SK-N-SH (cell line): ENCODE measurements around the gene MYO9B. TPM values are rescaled to one million over a fixed set of nuclear protein-coding genes. Genes with fewer than 3 reads are reported as not detected.

Experiments
- CTCF ChIA-PET: fragments of 300-600, 350-600 bp; formaldehyde crosslinking; extraction: SDS; loops from one replicate; lab custom pipeline; 2021; lab: Yijun Ruan, JAX
- POLR2A ChIA-PET: fragments of 350-600 bp; sonication (Branson Sonifier 250); formaldehyde crosslinking; extraction: SDS; loops from one replicate; lab custom pipeline; 2020; ENCODE audit warnings: antibody characterized with exemption, inconsistent platforms; lab: Yijun Ruan, JAX
- DNase-seq: peaks from one replicate; pipeline ENCODE4 v3.0.0; 2012
- H2AFZ ChIP-seq: fragments of 200-600 bp; sonication (generic); 2 replicates; pipeline ENCODE4 v1.8.1; 2016; ENCODE audit warnings: antibody characterized with exemption, mild to moderate bottlenecking, low read depth
- H3F3A ChIP-seq: fragments of 200-600 bp; sonication (generic); replicated peaks from 2 replicates; pipeline ENCODE3; 2016; ENCODE audit warnings: antibody characterized with exemption, mild to moderate bottlenecking; ENCODE audit not compliant: insufficient read depth
- H3K27ac ChIP-seq, 2 experiments: fragments of 200-500 bp in 1 of 2; fragments of 200-600 bp in 1 of 2; sonication (Bioruptor generic) in 1 of 2; sonication (generic), shearing (Covaris generic) in 1 of 2; 2 replicates each; pipeline versions ENCODE4 v1.5.1 to v1.6.1; 2014 to 2016; ENCODE audit warnings: low read depth in 2 of 2, inconsistent platforms in 1 of 2, low read length in 1 of 2, mild to moderate bottlenecking in 1 of 2, mixed read lengths in 1 of 2
- H3K27me3 ChIP-seq: fragments of 200-600 bp; sonication (generic), shearing (Covaris generic); 2 replicates; pipeline ENCODE4 v1.6.1; 2016; ENCODE audit warnings: mixed run types; ENCODE audit not compliant: insufficient read depth
- H3K36me3 ChIP-seq, 2 experiments: fragments of 200-500 bp in 1 of 2; fragments of 200-600 bp in 1 of 2; sonication (Bioruptor generic) in 1 of 2; sonication (generic) in 1 of 2; replicated peaks in 1 of 2; 2 replicates each; pipeline versions ENCODE3 to v1.5.1; 2014 to 2016; ENCODE audit warnings: low read length in 1 of 2, mild to moderate bottlenecking in 1 of 2; ENCODE audit not compliant: insufficient read depth in 2 of 2, control insufficient read depth in 1 of 2
- H3K4me1 ChIP-seq, 2 experiments: fragments of 200-500 bp in 1 of 2; fragments of 200-600 bp in 1 of 2; sonication (Bioruptor generic) in 1 of 2; sonication (generic), shearing (Covaris generic) in 1 of 2; 2 replicates each; pipeline versions ENCODE4 v1.5.1 to v1.6.1; 2014 to 2016; ENCODE audit warnings: low read depth in 1 of 2, low read length in 1 of 2, mixed run types in 1 of 2; ENCODE audit not compliant: insufficient read depth in 2 of 2, control insufficient read depth in 1 of 2
- H3K4me2 ChIP-seq: fragments of 200-600 bp; sonication (generic), shearing (Covaris generic); 2 replicates; pipeline ENCODE4 v1.6.1; 2017; ENCODE audit warnings: mixed run types
- H3K4me3 ChIP-seq, 2 experiments: fragments of 200-500 bp in 1 of 2; fragments of 200-600 bp in 1 of 2; sonication (Bioruptor generic) in 1 of 2; sonication (generic), shearing (Covaris generic) in 1 of 2; 2 replicates each; pipeline versions ENCODE4 v1.5.1 to v1.8.1; 2014 to 2016; ENCODE audit warnings: low read depth in 2 of 2, inconsistent platforms in 1 of 2, low read length in 1 of 2, mild to moderate bottlenecking in 1 of 2, mixed read lengths in 1 of 2, moderate library complexity in 1 of 2
- H3K79me2 ChIP-seq: fragments of 200-600 bp; sonication (generic); 2 replicates; pipeline ENCODE4 v1.8.1; 2017; ENCODE audit warnings: mild to moderate bottlenecking; ENCODE audit not compliant: insufficient read depth
- H3K9ac ChIP-seq: fragments of 200-600 bp; sonication (generic); 2 replicates; pipeline ENCODE4 v1.6.1; 2017; ENCODE audit warnings: mixed run types
- H3K9me2 ChIP-seq: fragments of 200-600 bp; sonication (generic); 2 replicates; pipeline ENCODE4 v1.6.1; 2017; ENCODE audit warnings: mixed run types
- H3K9me3 ChIP-seq: fragments of 200-600 bp; sonication (generic); 2 replicates; pipeline ENCODE4 v1.6.1; 2017; ENCODE audit warnings: mixed run types, mild to moderate bottlenecking, moderate library complexity
- H4K20me1 ChIP-seq: fragments of 200-600 bp; sonication (generic); 2 replicates; pipeline ENCODE4 v1.6.1; 2017; ENCODE audit warnings: mild to moderate bottlenecking, mixed run types; ENCODE audit not compliant: insufficient read depth
- CHD2 ChIP-seq: fragments of 150-350 bp; IDR thresholded peaks from 2 replicates; pipeline ENCODE4 v1.6.1; 2018; ENCODE audit warnings: low read length; ENCODE audit not compliant: partially characterized antibody
- ELF1 ChIP-seq: IDR thresholded peaks from 2 replicates; pipeline ENCODE4 v1.4.0; 2012
- EP300 ChIP-seq, 2 experiments: IDR thresholded peaks; 2 replicates each; pipeline versions ENCODE4 v1.4.0 to v1.6.1; 2012; ENCODE audit warnings: borderline replicate concordance in 1 of 2, low read depth in 1 of 2, low read length in 1 of 2
- EZH2phosphoT487 ChIP-seq: fragments of 200-600 bp; sonication (generic); IDR thresholded peaks from 2 replicates; pipeline ENCODE4 v1.6.1; 2017; ENCODE audit warnings: low read depth, mixed run types, mild to moderate bottlenecking, antibody characterized with exemption, moderate library complexity, borderline replicate concordance
- FOSL2 ChIP-seq: IDR thresholded peaks from 2 replicates; pipeline ENCODE4 v1.4.0; 2012; ENCODE audit warnings: low read depth, mild to moderate bottlenecking, moderate library complexity, borderline replicate concordance
- FOXM1 ChIP-seq: IDR thresholded peaks from 2 replicates; pipeline ENCODE4 v1.4.0; 2012; ENCODE audit warnings: low read depth, mild to moderate bottlenecking
- IRF3 ChIP-seq: fragments of 150-350 bp; IDR thresholded peaks from 2 replicates; pipeline ENCODE4 v1.6.1; 2016; ENCODE audit warnings: mild to moderate bottlenecking, low read depth, low read length
- JUND ChIP-seq: IDR thresholded peaks from 2 replicates; pipeline ENCODE4 v1.4.0; 2012
- MEF2A ChIP-seq: IDR thresholded peaks from 2 replicates; pipeline ENCODE4 v1.4.0; 2012; ENCODE audit warnings: low read depth, borderline replicate concordance
- RAD21 ChIP-seq: IDR thresholded peaks from 2 replicates; pipeline ENCODE4 v1.6.1; 2012; ENCODE audit warnings: mild to moderate bottlenecking, low read length
- RCOR1 ChIP-seq: fragments of 150-350 bp; IDR thresholded peaks from 2 replicates; pipeline ENCODE4 v1.6.1; 2017; ENCODE audit warnings: antibody characterized with exemption, low read length
- REST ChIP-seq: IDR thresholded peaks from 2 replicates; pipeline ENCODE4 v1.6.1; 2012; ENCODE audit warnings: mild to moderate bottlenecking, low read depth, low read length, moderate library complexity
- RFX5 ChIP-seq: IDR thresholded peaks from 2 replicates; pipeline ENCODE4 v1.6.1; 2012; ENCODE audit warnings: mild to moderate bottlenecking, improper control_type of control experiment, low read length
- TCF12 ChIP-seq: IDR thresholded peaks from 2 replicates; pipeline ENCODE4 v1.4.0; 2012
- TEAD4 ChIP-seq: IDR thresholded peaks from 2 replicates; pipeline ENCODE4 v1.4.0; 2012; ENCODE audit warnings: mild to moderate bottlenecking, borderline replicate concordance; ENCODE audit not compliant: insufficient read depth
- USF1 ChIP-seq: IDR thresholded peaks from 2 replicates; pipeline ENCODE4 v1.4.0; 2012; ENCODE audit warnings: low read depth, borderline replicate concordance
- WGBS: methylation state at CpG from one replicate; pipeline ENCODE4 v1.1.6; 2017; ENCODE audit warnings: low lambda C conversion rate; 5-methylcytosine and 5-hydroxymethylcytosine counted together
- polyA plus RNA-seq, 3 experiments: library from polyadenylated mRNA; depleted of rRNA; stranded (reverse); fragments of >200 nt; gene quantifications; 2 replicates each; pipeline ENCODE4 v1.2.3, GENCODE V29; 2012
- TF ChIP-seq, protein P1 (sequence below): fragments of 150-350 bp; IDR thresholded peaks from 2 replicates; pipeline ENCODE4 v1.6.1; 2017; ENCODE audit warnings: antibody characterized with exemption, low read length, low read depth, borderline replicate concordance
- TF ChIP-seq, protein P2 (sequence below): IDR thresholded peaks from 2 replicates; pipeline ENCODE4; 2012

Gene MYO9B
- polyA plus RNA-seq, 1 of the 3 experiments (the other 2 are of a cell fraction) = 37.6 TPM

- 94% methylated on average over 5 of the region's 5 CpGs for WGBS
- Histone ChIP-seq H3K9ac (no peak overlapping the region), H4K20me1 (no peaks in the 10 kb centered on the region), H3K36me3 (peaks cover 28 to 90% of the 10 kb centered on the region in 2 experiments), H3F3A (peaks cover 4% of the 10 kb centered on the region), H3K4me2 (no peak overlapping the region), H3K27ac (no peak overlapping the region), H3K9me2 (no peaks in the 10 kb centered on the region), H2AFZ (no peak overlapping the region), H3K9me3 (no peaks in the 10 kb centered on the region), H3K27me3 (no peaks in the 10 kb centered on the region), H3K4me3 (no peak overlapping the region), H3K4me1 (no peaks in the 10 kb centered on the region), H3K79me2 (no peaks in the 10 kb centered on the region)
- no peak for DNase-seq
- ChIA-PET CTCF (no interaction called here), POLR2A (interaction anchor here (0.7 kb wide), 1 partner anchor 9 kb away, joined by 6 read pairs; no protein-coding TSS in a partner anchor)
- TF ChIP-seq, protein P1, sequence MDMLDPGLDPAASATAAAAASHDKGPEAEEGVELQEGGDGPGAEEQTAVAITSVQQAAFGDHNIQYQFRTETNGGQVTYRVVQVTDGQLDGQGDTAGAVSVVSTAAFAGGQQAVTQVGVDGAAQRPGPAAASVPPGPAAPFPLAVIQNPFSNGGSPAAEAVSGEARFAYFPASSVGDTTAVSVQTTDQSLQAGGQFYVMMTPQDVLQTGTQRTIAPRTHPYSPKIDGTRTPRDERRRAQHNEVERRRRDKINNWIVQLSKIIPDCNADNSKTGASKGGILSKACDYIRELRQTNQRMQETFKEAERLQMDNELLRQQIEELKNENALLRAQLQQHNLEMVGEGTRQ = no peak
- TF ChIP-seq, protein P2, sequence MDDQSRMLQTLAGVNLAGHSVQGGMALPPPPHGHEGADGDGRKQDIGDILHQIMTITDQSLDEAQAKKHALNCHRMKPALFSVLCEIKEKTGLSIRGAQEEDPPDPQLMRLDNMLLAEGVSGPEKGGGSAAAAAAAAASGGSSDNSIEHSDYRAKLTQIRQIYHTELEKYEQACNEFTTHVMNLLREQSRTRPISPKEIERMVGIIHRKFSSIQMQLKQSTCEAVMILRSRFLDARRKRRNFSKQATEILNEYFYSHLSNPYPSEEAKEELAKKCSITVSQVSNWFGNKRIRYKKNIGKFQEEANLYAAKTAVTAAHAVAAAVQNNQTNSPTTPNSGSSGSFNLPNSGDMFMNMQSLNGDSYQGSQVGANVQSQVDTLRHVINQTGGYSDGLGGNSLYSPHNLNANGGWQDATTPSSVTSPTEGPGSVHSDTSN = no peak
- TF ChIP-seq JUND (no peak), REST (no peak), RAD21 (no peak), CHD2 (no peak), IRF3 (no peak), ELF1 (no peak), TEAD4 (no peak), FOXM1 (no peak), RFX5 (no peak), EP300 (IDR thresholded peaks at IDR 0.05; ENCODE audit: borderline replicate concordance in 1 of 2, low read depth in 1 of 2, low read length in 1 of 2) (no peak), USF1 (no peak), EZH2phosphoT487 (no peak), RCOR1 (no peak), MEF2A (no peak), FOSL2 (no peak), TCF12 (no peak)
Observed at GRCh38 chr19:17165715-17166114, 90.1 kb downstream of the MYO9B start.
